GM21529 (cell line): ENCODE data around the gene H1-8.
"Not testable (repeated sequence)": the region's sequence is repeated elsewhere in the genome, so short reads cannot be mapped to it uniquely, and the experiment has no call there.

Experiments
- ATAC-seq: cut with Tn5 transposase; IDR thresholded peaks from one replicate; pipeline ENCODE4 v1.9.1; 2021; ENCODE audit not compliant: unreplicated experiment

The H1-8 gene

GRCh38 chr3:129543156-129543790, at the start of gene H1-8:
Gene H1-8, plus strand, starts transcription at chr3:129543175. Its CDS starts 44 bp downstream, at chr3:129543219.
- no peak for ATAC-seq

GRCh38 chr3:129493206-129493605, 49.8 kb upstream of the H1-8 start:
- ATAC-seq = no peak

GRCh38 chr3:129494499-129494898, 48.5 kb upstream of the H1-8 start:
- not testable (repeated sequence) for ATAC-seq

- not testable (repeated sequence) for ATAC-seq
Observed at GRCh38 chr3:129495006-129495639, 47.9 kb upstream of the H1-8 start.

GRCh38 chr3:129497876-129498275, 45.1 kb upstream of the H1-8 start:
- ATAC-seq = not testable (repeated sequence)

- ATAC-seq = not testable (repeated sequence)
Observed at GRCh38 chr3:129498603-129499488, 44.1 kb upstream of the H1-8 start.

GRCh38 chr3:129499604-129500333, 43.2 kb upstream of the H1-8 start:
- not testable (repeated sequence) for ATAC-seq

GRCh38 chr3:129500334-129500658, 42.7 kb upstream of the H1-8 start:
- no peak for ATAC-seq

GRCh38 chr3:129501630-129502029, 41.3 kb upstream of the H1-8 start:
- ATAC-seq = no peak

GRCh38 chr3:129502641-129503408, 40.1 kb upstream of the H1-8 start:
- no peak for ATAC-seq

- no peak for ATAC-seq
Observed at GRCh38 chr3:129503471-129504291, 39.3 kb upstream of the H1-8 start.

GRCh38 chr3:129504471-129505100, 38.4 kb upstream of the H1-8 start:
- ATAC-seq = no peak

- no peak for ATAC-seq
Observed at GRCh38 chr3:129505341-129505740, 37.6 kb upstream of the H1-8 start.

GRCh38 chr3:129506231-129506742, 36.7 kb upstream of the H1-8 start:
- no peak for ATAC-seq

GRCh38 chr3:129507181-129507831, 35.7 kb upstream of the H1-8 start:
- no peak for ATAC-seq

GRCh38 chr3:129512595-129512994, 30.4 kb upstream of the H1-8 start:
- no peak for ATAC-seq

GRCh38 chr3:129513705-129514104, 29.3 kb upstream of the H1-8 start:
- no peak for ATAC-seq

- ATAC-seq = no peak
Observed at GRCh38 chr3:129514110-129514509, 28.9 kb upstream of the H1-8 start.
